ENCODE results near the gene TMC8. TPM values are rescaled to one million over a fixed set of nuclear protein-coding genes. Genes with fewer than 3 reads are reported as not detected.

TMC8 gene
- total RNA-seq, 4 donors from 2014 or later = 2.0 to 7.7 (median 7.6) TPM

DNA sequence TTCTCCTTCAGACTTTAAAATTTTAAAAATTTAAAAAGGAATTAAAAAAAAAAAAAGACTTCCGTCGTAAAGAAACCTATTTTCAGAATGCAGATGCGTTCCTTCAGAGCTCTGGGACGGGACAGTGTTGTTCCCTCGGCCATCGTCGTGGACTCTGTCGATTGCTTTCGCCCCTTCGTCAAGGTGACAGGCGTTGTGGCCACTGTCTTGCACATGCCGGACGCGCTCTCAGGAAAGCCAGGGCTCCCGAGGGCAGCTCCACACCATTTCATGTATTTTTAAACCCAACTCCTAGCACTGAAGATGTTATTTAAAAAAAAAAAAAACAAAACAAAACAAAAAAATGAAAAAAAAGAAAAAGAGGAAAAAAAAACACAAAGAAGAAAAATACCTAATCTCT, 24.4 kb upstream of the TMC8 start:
- TF ChIP-seq, protein P1, sequence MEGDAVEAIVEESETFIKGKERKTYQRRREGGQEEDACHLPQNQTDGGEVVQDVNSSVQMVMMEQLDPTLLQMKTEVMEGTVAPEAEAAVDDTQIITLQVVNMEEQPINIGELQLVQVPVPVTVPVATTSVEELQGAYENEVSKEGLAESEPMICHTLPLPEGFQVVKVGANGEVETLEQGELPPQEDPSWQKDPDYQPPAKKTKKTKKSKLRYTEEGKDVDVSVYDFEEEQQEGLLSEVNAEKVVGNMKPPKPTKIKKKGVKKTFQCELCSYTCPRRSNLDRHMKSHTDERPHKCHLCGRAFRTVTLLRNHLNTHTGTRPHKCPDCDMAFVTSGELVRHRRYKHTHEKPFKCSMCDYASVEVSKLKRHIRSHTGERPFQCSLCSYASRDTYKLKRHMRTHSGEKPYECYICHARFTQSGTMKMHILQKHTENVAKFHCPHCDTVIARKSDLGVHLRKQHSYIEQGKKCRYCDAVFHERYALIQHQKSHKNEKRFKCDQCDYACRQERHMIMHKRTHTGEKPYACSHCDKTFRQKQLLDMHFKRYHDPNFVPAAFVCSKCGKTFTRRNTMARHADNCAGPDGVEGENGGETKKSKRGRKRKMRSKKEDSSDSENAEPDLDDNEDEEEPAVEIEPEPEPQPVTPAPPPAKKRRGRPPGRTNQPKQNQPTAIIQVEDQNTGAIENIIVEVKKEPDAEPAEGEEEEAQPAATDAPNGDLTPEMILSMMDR (IDR thresholded peaks at IDR 0.05; ENCODE audit: low read depth) = no peak

- TF ChIP-seq, protein P1 (IDR thresholded peaks at IDR 0.05; ENCODE audit: low read depth) = no peak
Measured at GRCh38 chr17:78107457-78107856, 23.1 kb upstream of the TMC8 start.

DNA sequence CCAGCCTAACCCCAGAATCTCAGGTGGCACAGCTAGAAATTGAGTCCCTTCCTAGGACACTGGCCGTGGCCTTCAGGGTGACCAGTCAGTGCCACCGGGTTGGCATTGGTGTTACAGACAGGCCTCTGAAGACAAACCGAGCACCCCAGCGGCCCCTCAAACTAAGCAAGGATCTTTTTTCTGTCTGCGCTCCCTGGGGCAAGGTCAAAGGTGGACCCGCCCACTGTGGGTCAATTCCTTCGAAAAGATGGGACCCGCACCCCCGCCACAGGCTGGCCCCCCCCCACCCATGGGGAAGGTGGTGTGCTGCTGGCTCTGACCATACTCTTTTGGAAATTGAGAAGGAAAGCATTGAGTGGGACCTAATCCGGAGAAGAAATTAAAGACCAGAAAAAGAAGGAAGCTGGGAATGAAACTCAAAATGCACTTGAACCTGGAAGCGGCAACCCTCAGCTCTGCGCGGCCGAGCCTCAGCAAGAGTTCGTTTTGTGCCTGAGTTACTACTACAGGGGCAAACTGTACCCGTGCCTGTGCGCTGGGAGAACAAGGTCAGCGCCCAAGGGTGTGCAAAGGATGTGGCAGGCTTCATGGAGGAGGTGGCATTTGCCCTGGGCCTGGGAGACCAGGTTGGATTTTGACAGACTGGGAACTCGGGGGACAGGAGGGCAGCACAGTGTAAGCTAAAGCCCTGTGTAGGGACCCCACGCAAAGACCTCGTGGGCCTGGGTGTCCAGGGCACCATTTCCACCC, 22.4 kb upstream of the TMC8 start:
- TF ChIP-seq, protein P1 (IDR thresholded peaks at IDR 0.05; ENCODE audit: low read depth) = no peak

DNA sequence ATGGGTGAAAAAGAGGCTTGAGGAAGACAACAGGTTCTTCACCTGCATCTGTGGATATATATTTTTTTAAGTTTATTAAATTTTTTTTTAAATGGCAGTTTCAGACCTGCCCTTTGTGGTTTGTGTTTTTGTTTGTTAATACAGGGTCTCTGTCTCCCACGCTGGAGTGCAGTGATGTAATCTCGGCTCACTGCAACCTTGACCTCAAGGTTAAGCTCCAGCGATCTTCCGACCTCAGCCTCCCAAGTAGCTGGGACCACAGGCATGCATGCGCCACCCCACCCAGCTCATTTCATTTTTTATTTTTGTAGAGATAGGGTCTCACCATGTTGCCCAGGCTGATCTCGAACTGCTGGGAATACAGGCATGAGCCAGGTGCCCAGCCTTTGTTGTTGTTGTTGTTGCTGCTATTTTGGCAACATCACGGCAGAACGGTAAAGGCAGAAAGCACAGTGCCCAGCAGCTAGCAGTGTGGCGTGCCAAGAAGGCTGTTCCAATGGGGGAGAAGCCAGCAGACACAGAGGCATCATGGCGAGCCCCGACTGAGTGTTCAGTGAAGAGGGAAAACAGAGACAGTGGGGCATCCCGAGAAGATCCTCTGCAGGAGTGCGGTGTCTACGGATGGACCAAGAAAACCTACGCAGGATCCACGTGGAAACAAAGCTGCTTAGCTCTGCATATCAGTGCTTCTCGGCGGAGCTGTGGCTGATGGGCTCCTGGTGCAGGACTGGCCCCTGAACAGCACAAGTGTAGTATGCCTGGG, 21.7 kb upstream of the TMC8 start:
- TF ChIP-seq, protein P1 (IDR thresholded peaks at IDR 0.05; ENCODE audit: low read depth) = no peak

GRCh38 chr17:78109489-78109761, 21.1 kb upstream of the TMC8 start:
- TF ChIP-seq, protein P1 (IDR thresholded peaks at IDR 0.05; ENCODE audit: low read depth) = no peak

GRCh38 chr17:78110363-78111015, 20.1 kb upstream of the TMC8 start:
- TF ChIP-seq, protein P1 (IDR thresholded peaks at IDR 0.05; ENCODE audit: low read depth) = no peak

Measured in subcutaneous adipose tissue (tissue), 4 donors.